Testis (tissue), 2 donors: Measurements from ENCODE around the gene ASPM.

Source experiments
- POLR2A ChIP-seq: fragments of 450-650 bp; IDR thresholded peaks from one replicate; pipeline ENCODE4 v1.6.1; 2017; ENCODE audit warnings: antibody characterized with exemption, mild to moderate bottlenecking, moderate library complexity
- TF ChIP-seq, protein P1 (sequence below), 3 experiments: fragments of 450-650 bp in 2 of 3; fragments of 200-600 bp in 1 of 3; sonication (generic) in 1 of 3; IDR thresholded peaks; one replicate each; pipeline ENCODE4 v1.5.1; 2016 to 2019; ENCODE audit warnings: antibody characterized with exemption in 3 of 3, mild to moderate bottlenecking in 2 of 3, moderate library complexity in 1 of 3

DNA sequence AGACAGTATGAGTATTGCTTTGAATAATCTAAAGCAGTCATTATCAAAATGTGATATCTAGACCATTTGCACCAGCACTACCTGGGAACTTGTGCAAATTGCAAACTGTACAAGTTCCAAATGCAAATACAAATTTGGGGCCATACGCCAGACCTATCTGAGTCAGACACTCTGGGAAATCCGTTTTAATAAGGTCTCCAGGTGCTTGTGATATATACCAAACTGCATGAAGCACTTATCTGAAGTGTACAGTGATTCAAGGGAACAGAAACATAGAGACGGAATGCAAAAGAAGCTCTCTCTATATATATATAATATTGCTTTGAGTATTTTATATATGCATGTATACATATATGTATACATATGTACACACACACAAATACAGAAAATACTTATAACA is 36.2 kb upstream of the ASPM start:
- TF ChIP-seq, protein P1, sequence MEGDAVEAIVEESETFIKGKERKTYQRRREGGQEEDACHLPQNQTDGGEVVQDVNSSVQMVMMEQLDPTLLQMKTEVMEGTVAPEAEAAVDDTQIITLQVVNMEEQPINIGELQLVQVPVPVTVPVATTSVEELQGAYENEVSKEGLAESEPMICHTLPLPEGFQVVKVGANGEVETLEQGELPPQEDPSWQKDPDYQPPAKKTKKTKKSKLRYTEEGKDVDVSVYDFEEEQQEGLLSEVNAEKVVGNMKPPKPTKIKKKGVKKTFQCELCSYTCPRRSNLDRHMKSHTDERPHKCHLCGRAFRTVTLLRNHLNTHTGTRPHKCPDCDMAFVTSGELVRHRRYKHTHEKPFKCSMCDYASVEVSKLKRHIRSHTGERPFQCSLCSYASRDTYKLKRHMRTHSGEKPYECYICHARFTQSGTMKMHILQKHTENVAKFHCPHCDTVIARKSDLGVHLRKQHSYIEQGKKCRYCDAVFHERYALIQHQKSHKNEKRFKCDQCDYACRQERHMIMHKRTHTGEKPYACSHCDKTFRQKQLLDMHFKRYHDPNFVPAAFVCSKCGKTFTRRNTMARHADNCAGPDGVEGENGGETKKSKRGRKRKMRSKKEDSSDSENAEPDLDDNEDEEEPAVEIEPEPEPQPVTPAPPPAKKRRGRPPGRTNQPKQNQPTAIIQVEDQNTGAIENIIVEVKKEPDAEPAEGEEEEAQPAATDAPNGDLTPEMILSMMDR (IDR thresholded peaks at IDR 0.05) = no peak
- no peak for TF ChIP-seq POLR2A
